SU-DHL-6 (cell line): Measurements from ENCODE around the gene SLCO1A2.
A peak's percentile ranks its signal among the peaks of the same experiment; 100 is the strongest.

ENCODE experiments used
- EZH2phosphoT487 ChIP-seq: fragments of 200-600 bp; sonication (generic), shearing (Covaris generic); conservative IDR thresholded peaks from 2 replicates; pipeline ENCODE4 v1.6.1; 2018; ENCODE audit warnings: mild to moderate bottlenecking, antibody characterized with exemption, low read length, moderate library complexity, mixed read lengths
- TF ChIP-seq, protein P1 (sequence below): fragments of 200-600 bp; sonication (generic); IDR thresholded peaks from one replicate; pipeline ENCODE4 v1.5.1; 2017; ENCODE audit warnings: antibody characterized with exemption, mild to moderate bottlenecking, low read length, moderate library complexity; ENCODE audit not compliant: insufficient read depth, poor library complexity, severe bottlenecking

DNA sequence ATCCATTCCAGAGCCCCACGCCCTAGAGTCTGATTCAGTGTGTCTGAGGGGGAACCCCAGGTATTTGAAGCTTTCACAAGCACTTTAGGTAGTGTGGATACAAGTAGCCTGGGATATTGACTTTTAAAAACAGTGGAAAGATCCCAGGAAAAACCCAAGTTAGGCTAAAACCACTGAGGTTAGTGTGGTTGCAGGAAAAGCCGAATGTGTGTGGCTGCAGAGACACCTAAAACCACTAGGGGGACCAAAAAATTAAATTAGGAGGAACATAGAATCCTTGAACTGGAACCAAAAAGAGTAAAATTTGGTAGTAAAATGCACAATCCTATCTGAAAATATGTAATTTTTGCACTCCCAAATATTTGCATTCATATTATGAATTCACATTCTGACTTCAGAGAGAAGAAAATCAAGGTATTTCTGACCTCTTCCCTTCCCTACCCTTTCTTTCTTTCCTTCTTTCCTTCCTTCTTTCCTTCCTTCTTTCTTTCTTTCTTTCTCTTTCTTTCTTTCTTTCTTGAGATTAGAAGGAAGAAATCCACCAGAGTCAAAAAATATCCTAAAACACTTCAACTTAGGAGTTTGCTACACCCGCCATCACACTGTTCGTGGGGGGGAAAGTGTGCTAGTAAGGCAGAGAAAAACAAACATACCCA is 37.8 kb downstream of the SLCO1A2 start:
- TF ChIP-seq, protein P1, sequence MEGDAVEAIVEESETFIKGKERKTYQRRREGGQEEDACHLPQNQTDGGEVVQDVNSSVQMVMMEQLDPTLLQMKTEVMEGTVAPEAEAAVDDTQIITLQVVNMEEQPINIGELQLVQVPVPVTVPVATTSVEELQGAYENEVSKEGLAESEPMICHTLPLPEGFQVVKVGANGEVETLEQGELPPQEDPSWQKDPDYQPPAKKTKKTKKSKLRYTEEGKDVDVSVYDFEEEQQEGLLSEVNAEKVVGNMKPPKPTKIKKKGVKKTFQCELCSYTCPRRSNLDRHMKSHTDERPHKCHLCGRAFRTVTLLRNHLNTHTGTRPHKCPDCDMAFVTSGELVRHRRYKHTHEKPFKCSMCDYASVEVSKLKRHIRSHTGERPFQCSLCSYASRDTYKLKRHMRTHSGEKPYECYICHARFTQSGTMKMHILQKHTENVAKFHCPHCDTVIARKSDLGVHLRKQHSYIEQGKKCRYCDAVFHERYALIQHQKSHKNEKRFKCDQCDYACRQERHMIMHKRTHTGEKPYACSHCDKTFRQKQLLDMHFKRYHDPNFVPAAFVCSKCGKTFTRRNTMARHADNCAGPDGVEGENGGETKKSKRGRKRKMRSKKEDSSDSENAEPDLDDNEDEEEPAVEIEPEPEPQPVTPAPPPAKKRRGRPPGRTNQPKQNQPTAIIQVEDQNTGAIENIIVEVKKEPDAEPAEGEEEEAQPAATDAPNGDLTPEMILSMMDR, result peak; percentile 60
- no peak for TF ChIP-seq EZH2phosphoT487
